Astrocyte (in vitro differentiated cells and primary cell): ENCODE results near the gene NANOGP8. TPM values are rescaled to one million over a fixed set of nuclear protein-coding genes. Genes with fewer than 3 reads are reported as not detected.

ENCODE experiments used
- DNase-seq: peaks from one replicate; pipeline ENCODE4 v3.0.0-alpha.2; 2010; ENCODE audit warnings: low read depth
- FAIRE-seq: peaks from 2 replicates; lab custom pipeline; 2011; peaks lifted over from hg19 to GRCh38; lab: Jason Lieb, UNC
- H2AFZ ChIP-seq: 2 replicates; pipeline ENCODE4 v1.6.0; 2012; ENCODE audit warnings: low read depth, low read length, inconsistent platforms
- H3K27ac ChIP-seq: 2 replicates; pipeline ENCODE4 v1.5.1; 2011; ENCODE audit warnings: low read depth, low read length, inconsistent platforms
- H3K27me3 ChIP-seq: 2 replicates; pipeline ENCODE4 v1.6.0; 2011; ENCODE audit warnings: low read length, inconsistent platforms; ENCODE audit not compliant: insufficient read depth
- H3K36me3 ChIP-seq: 2 replicates; pipeline ENCODE4 v1.5.1; 2011; ENCODE audit warnings: low read length, inconsistent platforms; ENCODE audit not compliant: insufficient read depth
- H3K4me1 ChIP-seq: 2 replicates; pipeline ENCODE4 v1.5.1; 2011; ENCODE audit warnings: low read length, inconsistent platforms; ENCODE audit not compliant: insufficient read depth
- H3K4me2 ChIP-seq: 2 replicates; pipeline ENCODE4 v1.6.0; 2012; ENCODE audit warnings: low read length, inconsistent platforms
- H3K4me3 ChIP-seq: 2 replicates; pipeline ENCODE4 v1.5.1; 2011; ENCODE audit warnings: low read depth, mild to moderate bottlenecking, low read length, inconsistent platforms; ENCODE audit not compliant: insufficient read depth
- H3K79me2 ChIP-seq: 2 replicates; pipeline ENCODE4 v1.6.0; 2012; ENCODE audit warnings: mild to moderate bottlenecking, low read length, inconsistent platforms; ENCODE audit not compliant: insufficient read depth
- H3K9ac ChIP-seq: 2 replicates; pipeline ENCODE4 v1.6.0; 2012; ENCODE audit warnings: mild to moderate bottlenecking, low read length, inconsistent platforms
- H3K9me3 ChIP-seq: 2 replicates; pipeline ENCODE4 v1.5.1; 2012; ENCODE audit warnings: low read depth, mild to moderate bottlenecking, low read length, inconsistent platforms; ENCODE audit not compliant: insufficient read depth
- H4K20me1 ChIP-seq: 2 replicates; pipeline ENCODE4 v1.6.0; 2012; ENCODE audit warnings: low read length, inconsistent platforms; ENCODE audit not compliant: insufficient read depth
- H3K27ac Mint-ChIP-seq: one replicate; pipeline ENCODE4 v1.8.0; 2021; ENCODE audit warnings: mild to moderate bottlenecking, mixed read lengths; ENCODE audit not compliant: unreplicated experiment
- H3K27me3 Mint-ChIP-seq: one replicate; pipeline ENCODE4 v1.8.0; 2021; ENCODE audit warnings: low read depth, mixed read lengths; ENCODE audit not compliant: unreplicated experiment
- H3K36me3 Mint-ChIP-seq: one replicate; pipeline ENCODE4 v1.8.0; 2021; ENCODE audit warnings: low read depth, mixed read lengths; ENCODE audit not compliant: unreplicated experiment
- H3K4me1 Mint-ChIP-seq: one replicate; pipeline ENCODE4 v1.8.0; 2021; ENCODE audit warnings: low read depth, mixed read lengths; ENCODE audit not compliant: unreplicated experiment
- H3K4me3 Mint-ChIP-seq: one replicate; pipeline ENCODE4 v1.8.0; 2021; ENCODE audit warnings: mild to moderate bottlenecking, moderate library complexity, mixed read lengths; ENCODE audit not compliant: unreplicated experiment
- H3K9me3 Mint-ChIP-seq: one replicate; pipeline ENCODE4 v1.8.0; 2021; ENCODE audit warnings: mild to moderate bottlenecking, mixed read lengths; ENCODE audit not compliant: unreplicated experiment
- CTCF ChIP-seq: IDR thresholded peaks from 2 replicates; pipeline ENCODE4 v1.5.1; 2011; ENCODE audit warnings: low read depth, mild to moderate bottlenecking, inconsistent platforms, low read length, moderate library complexity; ENCODE audit not compliant: insufficient read depth
- EZH2 ChIP-seq: IDR thresholded peaks from 2 replicates; pipeline ENCODE4 v1.6.1; 2012; ENCODE audit warnings: mild to moderate bottlenecking, low read length, inconsistent platforms; ENCODE audit not compliant: insufficient read depth
- total RNA-seq: library from RNA; stranded (reverse); gene quantifications from 2 replicates; pipeline ENCODE4 v1.2.1, GENCODE V29; 2021

Gene NANOGP8
- total RNA-seq, 1 donor from 2014 or later, result not detected

- Mint-ChIP-seq H3K4me3 (no peak overlapping the region), H3K36me3 (no peaks in the 10 kb centered on the region), H3K27ac (no peak overlapping the region), H3K4me1 (peaks cover 4% of the 10 kb centered on the region), H3K27me3 (no peaks in the 10 kb centered on the region), H3K9me3 (no peaks in the 10 kb centered on the region)
- Histone ChIP-seq H2AFZ (no peak overlapping the region), H3K9me3 (no peaks in the 10 kb centered on the region), H3K36me3 (no peaks in the 10 kb centered on the region), H3K4me3 (no peak overlapping the region), H4K20me1 (no peaks in the 10 kb centered on the region), H3K27ac (no peak overlapping the region), H3K27me3 (no peaks in the 10 kb centered on the region), H3K79me2 (no peaks in the 10 kb centered on the region), H3K4me1 (no peaks in the 10 kb centered on the region), H3K9ac (no peak overlapping the region), H3K4me2 (no peak overlapping the region)
- FAIRE-seq (no peak), DNase-seq (peak; percentile 51)
- TF ChIP-seq CTCF, result no peak
- no peak for TF ChIP-seq EZH2
These were observed 46.3 kb downstream of the NANOGP8 start for GRCh38 chr15:35038626-35039451.

Other genes with a start within 250 kb of the NANOGP8 start
- 24.0 and 27.2 TPM in 2 replicates for gene AQR, start 115.6 kb downstream of the NANOGP8 start, total RNA-seq
- 43.2 and 43.3 TPM in 2 replicates for gene ZNF770, start 97.0 kb downstream of the NANOGP8 start, total RNA-seq